Stimulated activated CD4-positive, alpha-beta T cell treated with anti-CD3 and anti-CD28 coated beads, Interleukin-2, amount 100 ng/mL, for 4 hours (primary cell): ENCODE results near the gene ZBTB7C.
A peak's percentile ranks its signal among the peaks of the same experiment; 100 is the strongest.

ENCODE experiments used
- DNase-seq: peaks from one replicate; pipeline ENCODE4 v3.0.0-alpha.2; 2020; ENCODE audit warnings: low read depth

Gene ZBTB7C

GRCh38 chr18:48164701-48165100 lies 244.5 kb downstream of the ZBTB7C start:
- DNase-seq: no peak

DNA sequence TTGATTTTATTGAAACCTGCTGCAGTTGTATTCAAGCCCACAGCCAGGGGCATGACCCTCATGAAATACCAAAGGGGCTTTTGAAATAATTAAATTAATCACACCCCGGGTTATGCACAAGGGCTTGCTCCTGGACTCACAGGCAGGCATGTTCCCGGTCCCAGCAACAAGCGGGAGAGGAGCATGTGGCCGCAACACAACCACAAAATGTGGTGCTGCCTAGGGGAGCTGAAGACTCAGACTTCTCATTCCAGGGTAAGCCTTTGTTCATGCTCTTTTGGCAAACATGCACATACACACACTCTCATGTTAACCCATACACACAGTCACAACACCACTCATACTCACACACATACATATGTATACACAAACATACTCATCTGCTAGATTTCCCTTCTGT lies 245.1 kb downstream of the ZBTB7C start:
- no peak for DNase-seq

DNA sequence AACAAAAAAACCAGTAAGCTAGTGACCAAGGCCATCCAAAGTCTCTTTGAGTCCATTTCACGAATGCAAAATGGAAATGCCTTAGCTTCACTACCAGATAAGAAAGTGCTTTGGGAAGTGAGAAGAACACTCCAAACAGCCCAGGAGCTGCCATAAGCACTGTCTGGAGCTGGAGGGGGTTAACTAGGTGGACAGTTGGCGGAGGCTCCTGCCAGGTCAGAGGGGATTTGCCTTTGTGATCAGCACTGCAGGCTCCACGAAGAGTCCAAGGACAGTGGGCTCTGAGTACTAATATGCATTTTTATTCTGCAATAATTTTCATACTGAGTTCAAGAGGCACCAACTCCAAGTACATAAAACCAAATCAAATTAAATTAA lies 245.5 kb downstream of the ZBTB7C start:
- DNase-seq: no peak

DNA sequence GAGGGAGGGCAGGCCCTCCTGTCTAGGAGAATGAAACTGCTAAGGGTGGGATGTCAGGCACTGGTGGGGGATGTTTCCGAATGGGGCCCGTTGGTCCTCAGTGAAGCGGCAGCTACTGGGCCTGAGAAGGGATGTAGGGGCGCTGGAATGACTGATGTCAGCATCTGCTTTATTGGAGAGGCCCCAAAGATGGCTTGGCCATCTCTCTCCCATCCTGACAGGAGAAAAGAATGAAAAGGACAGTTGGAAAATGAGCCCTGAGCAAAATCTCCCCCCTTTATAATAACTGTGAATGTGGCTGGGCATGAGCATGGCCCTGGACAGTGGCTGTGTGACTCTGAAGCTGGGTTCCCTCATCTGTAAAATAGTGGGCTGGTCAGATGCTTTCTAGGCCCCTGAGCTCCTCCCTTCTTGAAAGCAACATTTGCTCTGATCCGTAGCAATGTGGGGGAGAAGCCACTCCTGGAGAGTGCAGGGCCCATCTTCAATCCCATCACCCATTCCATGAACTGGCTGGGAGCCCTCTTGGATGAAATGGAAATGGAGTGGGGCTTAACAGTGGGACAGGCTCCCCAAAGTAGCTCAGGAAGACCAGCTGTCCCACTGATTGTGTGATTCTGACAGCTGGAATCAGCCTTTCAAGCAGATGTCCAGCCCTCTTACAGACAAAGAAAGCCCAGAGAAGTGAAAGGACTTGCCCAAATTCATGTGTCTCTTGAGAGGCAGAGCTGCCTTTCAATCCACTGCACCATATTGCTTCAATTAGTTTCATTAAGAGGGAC lies 246.0 kb downstream of the ZBTB7C start:
- DNase-seq: no peak

DNA sequence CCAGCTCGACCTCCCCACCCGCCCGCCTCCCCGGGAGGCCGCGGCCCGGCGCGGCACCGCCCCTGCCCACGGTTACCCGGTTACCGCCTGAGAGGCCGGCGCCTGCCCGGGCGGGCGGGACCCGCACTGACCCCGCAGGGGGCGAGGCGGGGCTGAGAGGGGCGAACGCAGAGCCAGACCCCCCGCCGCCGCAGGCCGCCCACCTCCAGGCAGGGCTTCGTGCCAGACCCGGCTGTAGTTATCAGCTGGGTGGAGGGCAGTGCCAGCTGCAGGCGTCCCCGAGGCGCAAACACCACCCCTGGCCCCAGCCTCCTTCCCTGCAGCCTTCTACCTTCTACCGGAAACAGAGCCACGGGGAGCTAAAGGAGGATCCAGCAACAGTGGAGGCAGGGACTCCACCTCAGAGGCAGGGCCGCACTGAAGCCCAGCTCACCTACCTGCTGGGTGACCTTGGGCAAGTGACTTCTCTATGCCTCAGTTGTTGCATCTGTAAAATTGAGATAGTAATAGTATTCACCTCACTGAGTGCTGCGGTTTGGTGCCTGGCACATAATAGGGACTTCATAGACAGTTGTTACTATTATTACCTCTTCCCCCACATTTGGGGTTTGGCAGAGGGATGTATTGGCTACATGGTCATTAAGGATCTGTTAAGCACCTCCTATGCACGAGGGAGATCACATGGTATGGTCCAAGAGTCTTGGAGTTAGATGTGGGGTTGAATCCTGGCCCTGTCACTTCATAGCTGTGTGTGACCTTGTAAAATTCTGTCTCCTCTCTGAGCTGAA lies 247.1 kb downstream of the ZBTB7C start:
- DNase-seq: no peak

DNA sequence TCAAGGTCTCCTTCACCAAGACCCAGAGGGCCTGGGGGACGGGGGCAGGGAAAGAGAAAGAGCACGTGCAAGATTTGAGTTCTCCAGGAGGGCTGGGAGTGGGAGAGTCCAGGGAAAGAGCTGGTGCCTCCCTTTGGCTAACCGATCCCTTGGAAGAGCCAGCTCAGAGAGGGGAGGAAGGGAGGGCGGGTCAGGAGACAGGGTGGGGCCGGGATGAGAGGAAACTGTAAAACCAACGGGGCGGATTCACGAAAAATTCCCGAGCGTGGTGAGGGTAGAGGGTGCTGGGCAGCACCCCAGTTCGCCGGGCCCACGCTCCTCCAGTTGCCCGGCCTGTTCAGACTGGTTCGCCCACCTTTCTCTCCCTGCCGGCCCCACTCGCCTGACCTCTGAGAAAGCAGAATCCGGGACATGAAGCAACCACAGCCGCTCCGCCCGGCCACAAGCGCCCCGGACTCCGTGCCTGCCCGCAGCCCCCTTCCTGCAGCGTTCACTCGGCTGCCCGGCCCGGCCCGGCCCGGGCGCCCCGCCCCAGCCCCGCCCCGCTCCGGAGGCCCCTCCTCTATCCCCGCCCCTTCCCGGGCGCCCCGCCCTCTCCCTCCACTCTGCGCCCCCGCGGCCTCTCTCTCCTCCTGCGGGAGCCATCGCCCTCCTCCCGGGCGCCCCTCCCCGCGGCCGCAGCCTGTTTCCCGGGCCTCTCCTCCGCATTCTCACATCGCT lies 247.8 kb downstream of the ZBTB7C start:
- peak; percentile 43 for DNase-seq

GRCh38 chr18:48160622-48161021 lies 248.6 kb downstream of the ZBTB7C start:
- no peak for DNase-seq

DNA sequence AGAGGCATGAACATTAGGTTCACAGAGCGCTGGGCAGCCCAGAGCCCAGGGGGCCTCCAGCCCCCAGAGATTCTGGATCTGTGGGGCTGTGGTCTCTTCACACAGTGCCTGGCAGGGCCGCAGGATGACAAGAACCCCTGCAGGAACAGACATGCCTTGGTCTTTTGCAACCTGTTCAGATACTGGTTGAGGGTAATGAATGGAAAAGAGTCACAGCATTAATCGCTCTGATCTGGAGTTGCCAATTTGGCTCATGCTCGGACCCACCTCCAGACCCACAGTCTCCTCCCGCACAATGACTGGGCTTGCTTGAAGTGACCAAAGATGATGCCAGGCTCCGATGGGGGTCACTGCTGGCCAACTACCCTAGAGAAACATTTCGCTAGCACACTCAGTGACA lies 249.4 kb downstream of the ZBTB7C start:
- no peak for DNase-seq

GRCh38 chr18:48158721-48159120 lies 250.5 kb downstream of the ZBTB7C start:
- no peak for DNase-seq

DNA sequence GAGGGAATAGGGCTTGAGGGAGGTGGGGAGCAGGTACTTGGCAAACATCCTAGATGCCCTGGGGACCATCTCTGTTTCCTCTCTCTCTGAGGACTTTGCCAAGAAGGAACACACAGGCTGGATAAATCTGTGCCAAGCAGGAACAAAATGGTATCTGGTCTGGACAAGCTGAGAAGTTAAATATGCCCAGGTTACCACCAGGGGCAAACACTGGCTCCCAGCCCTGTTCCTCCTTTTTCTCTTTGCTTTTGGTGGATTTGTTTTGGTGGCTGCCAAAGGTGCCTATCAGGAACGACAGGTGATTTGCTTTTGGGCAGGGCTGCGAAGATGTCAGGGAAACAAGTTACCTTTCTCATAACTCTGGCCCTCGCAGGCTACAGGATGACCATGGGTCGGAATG lies 251.2 kb downstream of the ZBTB7C start:
- no peak for DNase-seq

- DNase-seq: no peak
Observed at GRCh38 chr18:48155856-48156255, 253.3 kb downstream of the ZBTB7C start.

- DNase-seq: no peak
Observed at GRCh38 chr18:48154828-48155227, 254.4 kb downstream of the ZBTB7C start.

GRCh38 chr18:48153613-48154481 lies 255.3 kb downstream of the ZBTB7C start:
- DNase-seq: no peak

DNA sequence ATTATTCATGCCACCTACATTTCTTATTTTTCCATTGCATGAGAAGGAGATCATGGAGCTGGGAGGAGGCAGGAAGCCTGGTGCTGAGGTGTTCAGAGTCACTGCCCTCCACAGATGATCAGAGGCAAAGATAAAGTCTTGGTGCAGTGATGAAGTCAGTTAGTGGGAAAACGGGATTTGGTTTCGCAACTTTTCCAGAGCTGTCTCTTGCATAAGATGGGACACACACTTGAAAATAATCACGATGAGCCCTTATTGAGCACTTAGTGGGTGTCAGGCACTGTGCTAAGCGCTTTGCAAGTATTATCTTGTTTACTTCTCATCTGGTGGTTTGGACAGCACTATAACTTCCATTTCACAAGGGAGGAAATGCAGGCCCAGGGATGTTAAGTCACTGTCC lies 256.6 kb downstream of the ZBTB7C start:
- DNase-seq: no peak

DNA sequence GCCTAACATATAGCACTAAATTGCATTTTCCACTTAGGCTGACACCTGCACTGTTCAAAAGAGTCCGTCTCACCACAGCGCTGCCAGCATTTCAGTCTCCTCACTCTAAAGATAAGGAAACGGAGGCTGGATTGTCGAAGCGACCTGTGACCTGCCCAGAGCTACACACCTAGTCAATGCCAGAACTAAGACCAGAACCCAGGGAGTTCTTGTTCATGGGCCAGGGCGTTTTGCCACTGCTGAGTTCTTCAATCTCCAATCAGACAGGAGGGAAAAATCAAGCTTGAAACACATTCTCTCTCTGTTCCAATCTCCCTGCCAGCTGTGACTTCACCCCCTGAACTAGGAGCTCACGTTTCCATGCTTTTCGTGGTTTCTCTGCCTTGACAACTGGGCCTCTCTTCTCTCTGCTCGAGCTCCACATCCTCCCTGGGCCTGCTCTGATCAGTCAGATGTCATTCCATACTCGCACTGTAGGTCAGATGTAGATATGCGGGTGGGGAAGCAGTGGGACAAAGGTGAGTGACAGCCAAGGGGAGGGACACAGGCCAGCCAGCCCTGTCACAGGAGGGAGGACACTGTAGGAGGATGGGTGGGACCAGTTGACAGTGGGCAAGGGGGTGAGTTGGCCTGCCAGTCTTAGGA lies 257.6 kb downstream of the ZBTB7C start:
- no peak for DNase-seq

DNA sequence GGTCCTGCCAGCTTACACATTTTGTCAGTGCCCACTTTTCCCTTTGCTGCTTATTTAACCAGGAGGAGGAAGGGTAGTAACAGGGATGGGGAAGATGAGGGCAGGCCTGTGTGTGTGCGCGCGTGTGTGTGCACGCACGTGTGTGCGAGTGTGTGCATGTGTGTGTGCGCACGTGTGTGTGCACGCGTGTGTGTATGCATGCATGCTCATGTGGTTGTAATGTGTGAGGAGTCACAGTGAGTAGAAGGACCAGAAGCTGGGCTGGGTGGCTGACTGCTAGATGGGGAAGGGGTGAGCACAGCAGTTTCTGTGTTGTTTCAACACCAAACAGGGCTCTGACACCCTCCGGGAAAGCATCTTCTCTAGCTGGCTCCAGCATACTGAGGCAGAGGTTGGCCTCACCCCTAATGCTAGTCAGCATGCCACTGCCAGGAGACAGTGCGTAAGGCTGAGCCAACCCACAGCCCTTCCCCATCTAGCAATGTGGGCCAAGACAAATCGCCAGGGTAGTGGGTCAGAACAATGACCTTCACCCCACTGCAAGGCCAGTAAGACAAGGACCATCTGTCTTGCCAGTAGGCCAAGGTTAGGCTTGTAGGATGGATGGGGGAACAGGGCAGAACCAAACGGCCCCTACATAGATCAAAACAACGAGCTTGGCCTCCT lies 260.0 kb downstream of the ZBTB7C start:
- DNase-seq: no peak

GRCh38 chr18:48142994-48143393 lies 266.2 kb downstream of the ZBTB7C start:
- DNase-seq: no peak

- DNase-seq: no peak
Observed at GRCh38 chr18:48142353-48142752, 266.8 kb downstream of the ZBTB7C start.

DNA sequence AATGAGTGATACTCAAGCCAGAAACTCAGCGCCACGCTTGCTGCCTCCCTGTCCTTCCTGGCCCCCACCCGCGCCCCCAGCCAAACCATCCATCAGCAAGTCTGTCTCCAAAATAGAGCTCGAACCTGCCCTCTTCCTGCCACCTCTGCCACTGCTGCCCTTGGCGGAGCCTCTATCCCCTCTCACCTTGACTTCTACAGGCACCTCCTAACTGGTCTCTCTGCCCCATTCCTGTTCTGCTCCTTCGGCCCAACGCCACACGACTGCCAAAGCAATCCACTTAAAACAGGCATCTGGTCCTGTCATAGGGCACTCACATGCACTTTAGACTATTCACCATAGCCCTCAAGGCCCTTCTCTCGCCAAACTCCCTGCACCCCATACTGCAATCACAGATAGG lies 268.5 kb downstream of the ZBTB7C start:
- no peak for DNase-seq

DNA sequence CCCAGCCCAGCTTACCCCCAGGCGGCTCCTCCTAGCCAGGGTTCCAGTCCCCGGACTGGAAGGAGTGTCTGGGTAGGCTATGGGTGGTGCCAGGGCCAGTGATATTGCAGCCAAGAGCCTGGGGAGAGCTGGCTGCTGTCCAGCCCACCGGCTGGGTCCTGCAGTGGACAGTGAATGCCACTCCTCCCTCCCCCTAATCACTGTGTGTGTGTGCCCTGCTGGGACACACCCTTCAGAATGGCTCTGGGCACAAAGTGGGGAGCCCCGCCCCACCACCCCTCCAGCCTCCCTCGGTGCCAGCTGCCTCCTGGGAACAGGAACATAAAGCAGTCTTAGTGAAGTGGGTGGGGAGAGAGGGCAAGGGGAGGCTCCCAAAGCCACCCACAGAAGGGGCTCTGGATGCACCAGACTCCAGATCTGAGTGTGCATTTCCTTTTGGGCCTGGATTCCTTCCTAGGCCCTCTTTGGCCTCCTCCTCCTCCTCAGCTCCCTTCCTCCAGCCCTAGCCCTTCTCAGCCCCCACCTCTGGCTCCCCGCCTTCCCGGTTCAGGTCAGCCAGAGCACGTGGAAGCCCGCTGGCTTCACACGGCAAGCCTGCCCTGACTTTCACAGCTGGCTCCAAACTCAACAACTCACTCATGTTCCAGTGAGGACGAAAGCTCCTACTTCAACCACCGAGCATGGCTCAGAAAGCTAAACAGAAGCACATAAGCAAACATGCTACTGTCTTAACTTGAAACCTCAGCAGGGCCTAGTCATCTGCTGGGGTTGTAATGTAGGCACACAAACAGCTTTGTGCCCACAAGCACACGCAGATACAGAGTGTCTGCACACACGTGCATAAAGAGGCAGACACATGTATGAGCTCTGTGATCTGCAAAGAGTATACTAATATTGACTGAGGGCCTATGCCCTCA lies 269.5 kb downstream of the ZBTB7C start:
- no peak for DNase-seq
